GM12878 (cell line): ENCODE results near the gene CHST2. TPM values are rescaled to one million over a fixed set of nuclear protein-coding genes. Genes with fewer than 3 reads are reported as not detected.
A peak's percentile ranks its signal among the peaks of the same experiment; 100 is the strongest.

Experiments used
- ATAC-seq: fragments of 200-7000 bp; cut with Tn5 transposase; 3 replicates; pipeline ENCODE4 v1.9.1; 2020; ENCODE audit warnings: mild to moderate bottlenecking, moderate library complexity
- BruUV-seq: library from RNA; stranded (reverse); fragments of 400-500 nt; replicated peaks from 2 replicates; lab custom pipeline; 2021; lab: Mats Ljungman, UMichigan
- CTCF ChIA-PET: fragments of 300-600 bp; sonication (Branson Sonifier 250); formaldehyde crosslinking; extraction: SDS; loops from one replicate; lab custom pipeline; 2021; ENCODE audit warnings: inconsistent platforms; lab: Yijun Ruan, JAX
- POLR2A ChIA-PET: fragments of 350-600 bp; formaldehyde crosslinking; extraction: SDS; loops from one replicate; lab custom pipeline; 2021; ENCODE audit warnings: inconsistent platforms; lab: Charles Lee
- RAD21 ChIA-PET: fragments of 300-600 bp; sonication (Branson Sonifier 250); formaldehyde crosslinking; loops from one replicate; lab custom pipeline; 2023; ENCODE audit warnings: antibody characterized with exemption; ENCODE audit not compliant: unreplicated experiment; lab: Charles Lee
- SMC1A ChIA-PET: fragments of 300-600 bp; sonication (Branson Sonifier 250); formaldehyde crosslinking; loops from one replicate; lab custom pipeline; 2023; ENCODE audit not compliant: unreplicated experiment, uncharacterized antibody; lab: Charles Lee
- DNase-seq: peaks from one replicate; pipeline ENCODE4 v3.0.0-alpha.2; 2011; ENCODE audit warnings: low read depth, low spot score
- FAIRE-seq: peaks from 3 replicates; lab custom pipeline; 2011; peaks lifted over from hg19 to GRCh38; lab: Jason Lieb, UNC
- H2AFZ ChIP-seq: 2 replicates; pipeline ENCODE4 v1.6.0; 2011; ENCODE audit warnings: low read depth, low read length, control low read depth; ENCODE audit not compliant: control insufficient read depth
- H3K27ac ChIP-seq: 2 replicates; pipeline ENCODE4 v1.5.1; 2011; ENCODE audit warnings: control low read depth; ENCODE audit not compliant: control insufficient read depth, insufficient read depth
- H3K27me3 ChIP-seq, 2 experiments: replicated peaks in 1 of 2; 2 replicates each; pipeline versions ENCODE4 v1.6.0 to v1.6.1; 2011; ENCODE audit warnings: low read length in 1 of 2; ENCODE audit not compliant: control insufficient read depth in 2 of 2, insufficient read depth in 2 of 2
- H3K36me3 ChIP-seq, 2 experiments: 2 replicates each; pipeline ENCODE4 v1.5.1; 2011; ENCODE audit warnings: low read length in 1 of 2; ENCODE audit not compliant: control insufficient read depth in 2 of 2, insufficient read depth in 2 of 2
- H3K4me1 ChIP-seq: 2 replicates; pipeline ENCODE4 v1.6.1; 2011; ENCODE audit warnings: mild to moderate bottlenecking, low read length, moderate library complexity, mixed read lengths; ENCODE audit not compliant: control insufficient read depth, insufficient read depth
- H3K4me2 ChIP-seq: 2 replicates; pipeline ENCODE4 v1.6.0; 2011; ENCODE audit warnings: control low read depth; ENCODE audit not compliant: control insufficient read depth, insufficient read depth
- H3K4me3 ChIP-seq: fragments of 200-600 bp; sonication (generic); 2 replicates; pipeline ENCODE4 v1.5.1; 2016
- H3K79me2 ChIP-seq: 2 replicates; pipeline ENCODE4 v1.6.0; 2011; ENCODE audit warnings: low read length; ENCODE audit not compliant: control insufficient read depth, insufficient read depth
- H3K9ac ChIP-seq: 2 replicates; pipeline ENCODE4 v1.8.0; 2011; ENCODE audit warnings: low read length, control low read depth, mixed read lengths; ENCODE audit not compliant: control insufficient read depth, insufficient read depth
- H3K9me3 ChIP-seq: replicated peaks from 3 replicates; pipeline ENCODE4 v1.5.1; 2011; ENCODE audit warnings: mild to moderate bottlenecking, low read length; ENCODE audit not compliant: control insufficient read depth, insufficient read depth
- H4K20me1 ChIP-seq: 2 replicates; pipeline ENCODE4 v1.6.0; 2011; ENCODE audit not compliant: control insufficient read depth, insufficient read depth
- FOXK2 ChIP-seq: fragments of 450-650 bp; IDR thresholded peaks from 2 replicates; pipeline ENCODE4 v1.6.1; 2017; ENCODE audit warnings: mild to moderate bottlenecking, moderate library complexity
- KAT2A ChIP-seq: conservative IDR thresholded peaks from 2 replicates; pipeline ENCODE4 v1.6.1; 2011; ENCODE audit warnings: low read depth, low read length; ENCODE audit not compliant: control insufficient read depth
- MEF2A ChIP-seq: IDR thresholded peaks from 2 replicates; pipeline ENCODE4 v1.6.1; 2011; ENCODE audit warnings: low read depth, mild to moderate bottlenecking, low read length, moderate library complexity; ENCODE audit not compliant: insufficient read depth
- POU2F2 ChIP-seq: IDR thresholded peaks from 3 replicates; pipeline ENCODE4 v1.6.1; 2011; ENCODE audit warnings: low read depth, mild to moderate bottlenecking, low read length, borderline replicate concordance
- RB1 ChIP-seq: fragments of 450-650 bp; formaldehyde crosslinking; IDR thresholded peaks from 2 replicates; pipeline ENCODE4 v1.6.1; 2017; ENCODE audit warnings: mild to moderate bottlenecking, borderline replicate concordance
- SMAD1 ChIP-seq: fragments of 450-650 bp; IDR thresholded peaks from 2 replicates; pipeline ENCODE4 v1.6.1; 2018; ENCODE audit warnings: mild to moderate bottlenecking, low read depth; ENCODE audit not compliant: partially characterized antibody
- WGBS: methylation state at CpG from one replicate; pipeline ENCODE4 v1.1.6; 2016; ENCODE audit warnings: low lambda C conversion rate; ENCODE audit not compliant: insufficient replicate concordance, insufficient coverage; ENCODE audit errors: missing lambda C conversion rate; 5-methylcytosine and 5-hydroxymethylcytosine counted together
- in situ Hi-C: fragments of 300-500 bp; cut with MboI; formaldehyde crosslinking; loops from 9 replicates; pipeline ENCODE4 v1.14.3; 2018; ENCODE audit warnings: mixed read lengths
- intact Hi-C: fragments of 100-400 bp; cut with micrococcal nuclease; formaldehyde crosslinking; loops from one replicate; pipeline ENCODE4 v1.14.2; 2022; ENCODE audit not compliant: unreplicated experiment
- polyA plus RNA-seq, 11 experiments: library from polyadenylated mRNA; depleted of rRNA in 4 of 11; unstranded in 6 of 11; stranded (reverse) in 5 of 11; fragments of >200 nt; fragmentation: Nextera tagmentation in 4 of 11; fragmentation: Illumina TruSeq in 1 of 11; extraction: Ambion mirVana in 4 of 11; extraction: Trizol in 1 of 11; gene quantifications; 1 replicate in 1 of 11; 2 replicates in 10 of 11; pipeline versions ENCODE4 v1.2.1 to v1.2.3, GENCODE V29; 2011 to 2016; ENCODE audit warnings: inconsistent platforms in 2 of 11, missing spikeins in 2 of 11, low read depth in 1 of 11
- total RNA-seq, 4 experiments: library from RNA; depleted of rRNA in 3 of 4; stranded (reverse); fragments of >200 nt in 3 of 4; fragmentation: Illumina TruSeq in 1 of 4; extraction: Trizol in 1 of 4; gene quantifications; 2 replicates each; pipeline versions ENCODE4 v1.2.1 to v1.2.3, GENCODE V29; 2013 to 2021
- TF ChIP-seq, protein P1 (sequence below): fragments of 450-650 bp; IDR thresholded peaks from 2 replicates; pipeline ENCODE4 v1.6.1; 2016; ENCODE audit warnings: mild to moderate bottlenecking
- TF ChIP-seq, protein P2 (sequence below): IDR thresholded peaks from 2 replicates; pipeline ENCODE4 v1.6.1; 2011; ENCODE audit warnings: borderline replicate concordance, low read depth, mild to moderate bottlenecking, moderate library complexity, mixed read lengths, low read length; ENCODE audit not compliant: insufficient read depth; ENCODE audit errors: extremely low read length
- TF ChIP-seq, protein P3 (sequence below): IDR thresholded peaks from 2 replicates; pipeline ENCODE4 v1.6.1; 2012; ENCODE audit warnings: low read length, inconsistent platforms
- TF ChIP-seq, protein P4 (sequence below): IDR thresholded peaks from 2 replicates; pipeline ENCODE4 v1.6.1; 2011; ENCODE audit warnings: low read depth, low read length, improper control_type of control experiment, borderline replicate concordance
- TF ChIP-seq, protein P5 (sequence below): IDR thresholded peaks from 2 replicates; pipeline ENCODE4 v1.6.1; 2011; ENCODE audit warnings: borderline replicate concordance, low read depth, mild to moderate bottlenecking, moderate library complexity, low read length; ENCODE audit not compliant: insufficient read depth, poor library complexity, severe bottlenecking

Gene CHST2
- total and polyA plus RNA-seq, 10 of the 15 experiments (the other 5 are each of a cell fraction or from before 2014, with no cell fraction given), result 1.6 to 37.2 (median 8.8) TPM

DNA sequence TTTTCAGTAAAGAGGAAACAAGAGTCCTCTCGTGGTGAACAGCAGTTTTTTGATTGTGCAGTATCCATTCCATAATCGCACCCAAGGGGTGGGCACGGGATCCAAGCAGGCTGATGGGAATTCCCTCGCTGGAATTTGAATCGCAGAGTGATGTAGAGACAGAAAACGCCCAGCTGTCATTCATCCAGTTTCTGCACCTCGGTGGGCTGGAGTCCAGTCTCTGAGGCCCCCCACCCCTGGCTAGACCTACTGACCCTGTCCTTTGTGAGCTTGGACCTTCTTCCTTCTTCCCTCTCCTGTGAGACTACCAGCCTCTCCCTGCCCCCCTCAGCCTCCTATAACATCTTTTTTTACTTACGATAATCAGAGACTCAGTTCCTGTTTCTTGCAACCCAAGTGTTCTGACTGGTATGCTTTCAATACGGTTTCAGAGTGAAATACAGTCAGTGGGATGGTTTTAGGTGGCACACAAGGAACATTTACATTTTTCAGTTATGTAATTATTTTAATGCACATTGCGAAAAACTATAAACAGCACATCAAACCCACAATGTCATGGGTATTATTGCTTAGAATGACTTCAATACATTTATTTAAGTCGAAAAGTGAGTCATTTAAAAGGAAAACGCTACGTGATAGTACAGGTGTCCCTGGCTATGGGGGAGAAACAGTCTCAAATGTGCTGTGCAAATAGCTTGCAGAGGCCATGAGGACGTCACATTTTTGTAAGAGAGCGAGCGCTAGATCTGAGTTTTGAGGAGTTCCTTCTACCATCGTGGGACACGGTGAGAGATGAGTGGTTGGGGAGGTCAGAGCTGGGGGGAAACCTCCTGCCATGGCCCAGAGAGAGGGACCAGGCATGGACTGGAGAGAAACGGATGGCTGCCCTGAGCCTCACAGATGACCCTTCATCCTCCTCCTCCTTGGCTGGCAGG lies 37.5 kb upstream of the CHST2 start (continued):
- TF ChIP-seq, protein P1, sequence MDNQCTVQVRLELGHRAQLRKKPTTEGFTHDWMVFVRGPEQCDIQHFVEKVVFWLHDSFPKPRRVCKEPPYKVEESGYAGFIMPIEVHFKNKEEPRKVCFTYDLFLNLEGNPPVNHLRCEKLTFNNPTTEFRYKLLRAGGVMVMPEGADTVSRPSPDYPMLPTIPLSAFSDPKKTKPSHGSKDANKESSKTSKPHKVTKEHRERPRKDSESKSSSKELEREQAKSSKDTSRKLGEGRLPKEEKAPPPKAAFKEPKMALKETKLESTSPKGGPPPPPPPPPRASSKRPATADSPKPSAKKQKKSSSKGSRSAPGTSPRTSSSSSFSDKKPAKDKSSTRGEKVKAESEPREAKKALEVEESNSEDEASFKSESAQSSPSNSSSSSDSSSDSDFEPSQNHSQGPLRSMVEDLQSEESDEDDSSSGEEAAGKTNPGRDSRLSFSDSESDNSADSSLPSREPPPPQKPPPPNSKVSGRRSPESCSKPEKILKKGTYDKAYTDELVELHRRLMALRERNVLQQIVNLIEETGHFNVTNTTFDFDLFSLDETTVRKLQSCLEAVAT, result 0 out of 2 replicates have a peak, but pooled peaks have one; percentile 26
- TF ChIP-seq, protein P2, sequence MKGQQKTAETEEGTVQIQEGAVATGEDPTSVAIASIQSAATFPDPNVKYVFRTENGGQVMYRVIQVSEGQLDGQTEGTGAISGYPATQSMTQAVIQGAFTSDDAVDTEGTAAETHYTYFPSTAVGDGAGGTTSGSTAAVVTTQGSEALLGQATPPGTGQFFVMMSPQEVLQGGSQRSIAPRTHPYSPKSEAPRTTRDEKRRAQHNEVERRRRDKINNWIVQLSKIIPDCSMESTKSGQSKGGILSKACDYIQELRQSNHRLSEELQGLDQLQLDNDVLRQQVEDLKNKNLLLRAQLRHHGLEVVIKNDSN, result no peak
- TF ChIP-seq, protein P3, sequence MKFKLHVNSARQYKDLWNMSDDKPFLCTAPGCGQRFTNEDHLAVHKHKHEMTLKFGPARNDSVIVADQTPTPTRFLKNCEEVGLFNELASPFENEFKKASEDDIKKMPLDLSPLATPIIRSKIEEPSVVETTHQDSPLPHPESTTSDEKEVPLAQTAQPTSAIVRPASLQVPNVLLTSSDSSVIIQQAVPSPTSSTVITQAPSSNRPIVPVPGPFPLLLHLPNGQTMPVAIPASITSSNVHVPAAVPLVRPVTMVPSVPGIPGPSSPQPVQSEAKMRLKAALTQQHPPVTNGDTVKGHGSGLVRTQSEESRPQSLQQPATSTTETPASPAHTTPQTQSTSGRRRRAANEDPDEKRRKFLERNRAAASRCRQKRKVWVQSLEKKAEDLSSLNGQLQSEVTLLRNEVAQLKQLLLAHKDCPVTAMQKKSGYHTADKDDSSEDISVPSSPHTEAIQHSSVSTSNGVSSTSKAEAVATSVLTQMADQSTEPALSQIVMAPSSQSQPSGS, result peak; percentile 92
- TF ChIP-seq FOXK2 (no peak), POU2F2 (peak; percentile 81)

DNA sequence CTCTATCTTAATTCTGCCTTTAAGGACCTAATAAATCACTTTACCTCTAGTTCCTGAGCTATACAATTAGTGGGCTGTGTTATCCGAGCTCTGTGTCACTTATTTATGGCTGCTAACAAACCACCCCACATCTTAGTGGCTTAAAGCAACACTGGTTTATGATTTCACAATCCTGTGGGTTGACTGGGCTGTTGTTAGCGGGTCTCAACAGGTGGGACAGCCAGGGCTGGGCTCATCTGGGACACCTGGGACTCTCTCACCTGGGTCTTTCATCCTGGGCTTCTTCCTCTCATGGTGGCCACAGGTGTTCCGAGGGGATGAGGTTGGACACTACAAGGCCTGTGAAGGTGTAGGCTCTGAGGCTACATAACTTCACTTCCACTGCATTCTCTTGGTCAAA lies 35.8 kb upstream of the CHST2 start:
- 68% methylated on average over 3 of the region's 3 CpGs for WGBS
- ChIA-PET RAD21 (interaction anchor here (1.2 kb wide), 1 partner anchor 8 kb away, joined by 3 read pairs; no protein-coding TSS in a partner anchor), CTCF (interaction anchor here (0.7 kb wide), 1 partner anchor 350 kb away, joined by 4 read pairs; no protein-coding TSS in a partner anchor), POLR2A (no interaction called here), SMC1A (interaction anchor here (0.7 to 1.8 kb wide), 5 partner anchors 9 to 46 kb away, joined by 3 to 4 read pairs (median 3); partner anchors contain the start of gene CHST2)
- Histone ChIP-seq H3K4me2 (no peak overlapping the region), H3K9me3 (no peaks in the 10 kb centered on the region; the same call in 2 of the 3 replicates), H2AFZ (peak overlapping the region; percentile 1), H3K9ac (no peak overlapping the region), H3K4me1 (peaks cover 35% of the 10 kb centered on the region), H3K27ac (no peak overlapping the region), H3K79me2 (no peaks in the 10 kb centered on the region), H3K36me3 (no peaks in the 10 kb centered on the region; a peak in 1 of 4 replicates), H3K4me3 (no peak overlapping the region), H4K20me1 (no peaks in the 10 kb centered on the region), H3K27me3 (no peaks in the 10 kb centered on the region)
- DNase-seq (no peak), ATAC-seq (no peak), FAIRE-seq (no peak)
- in situ Hi-C loops (no loop called here), intact Hi-C loops (loop anchor here (2.0 kb wide), 1 partner anchor 75 kb away; no protein-coding TSS in a partner anchor)
- no TSS peak for BruUV-seq
- TF ChIP-seq KAT2A, result no peak
- TF ChIP-seq, protein P3, result no peak
- no peak for TF ChIP-seq RB1
- TF ChIP-seq, protein P4, sequence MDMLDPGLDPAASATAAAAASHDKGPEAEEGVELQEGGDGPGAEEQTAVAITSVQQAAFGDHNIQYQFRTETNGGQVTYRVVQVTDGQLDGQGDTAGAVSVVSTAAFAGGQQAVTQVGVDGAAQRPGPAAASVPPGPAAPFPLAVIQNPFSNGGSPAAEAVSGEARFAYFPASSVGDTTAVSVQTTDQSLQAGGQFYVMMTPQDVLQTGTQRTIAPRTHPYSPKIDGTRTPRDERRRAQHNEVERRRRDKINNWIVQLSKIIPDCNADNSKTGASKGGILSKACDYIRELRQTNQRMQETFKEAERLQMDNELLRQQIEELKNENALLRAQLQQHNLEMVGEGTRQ, result no peak
- TF ChIP-seq SMAD1, result no peak
- TF ChIP-seq, protein P5, sequence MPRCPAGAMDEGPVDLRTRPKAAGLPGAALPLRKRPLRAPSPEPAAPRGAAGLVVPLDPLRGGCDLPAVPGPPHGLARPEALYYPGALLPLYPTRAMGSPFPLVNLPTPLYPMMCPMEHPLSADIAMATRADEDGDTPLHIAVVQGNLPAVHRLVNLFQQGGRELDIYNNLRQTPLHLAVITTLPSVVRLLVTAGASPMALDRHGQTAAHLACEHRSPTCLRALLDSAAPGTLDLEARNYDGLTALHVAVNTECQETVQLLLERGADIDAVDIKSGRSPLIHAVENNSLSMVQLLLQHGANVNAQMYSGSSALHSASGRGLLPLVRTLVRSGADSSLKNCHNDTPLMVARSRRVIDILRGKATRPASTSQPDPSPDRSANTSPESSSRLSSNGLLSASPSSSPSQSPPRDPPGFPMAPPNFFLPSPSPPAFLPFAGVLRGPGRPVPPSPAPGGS, result no peak
- TF ChIP-seq MEF2A, result no peak
